ENCODE data around the gene IGFL2.

GRCh38 chr19:46155237-46155636 is 7.2 kb downstream of the IGFL2 start:
- no peak for TF ChIP-seq CTCF (IDR thresholded peaks at IDR 0.05 in 2 of 3, conservative IDR thresholded peaks at IDR 0.05 in 1 of 3; ENCODE audit: control insufficient read depth in 2 of 3, extremely low read depth in 1 of 3, insufficient read depth in 1 of 3, low read depth in 3 of 3, low read length in 3 of 3)
- no peak for TF ChIP-seq POLR2A (IDR thresholded peaks at IDR 0.05; ENCODE audit: low read depth, low read length)
- no peak for TF ChIP-seq ATF3 (IDR thresholded peaks at IDR 0.05; ENCODE audit: borderline replicate concordance, extremely low read depth, low read depth, low read length)
- TF ChIP-seq CBX5 (IDR thresholded peaks at IDR 0.05; ENCODE audit: low read depth) = no peak
- TF ChIP-seq ESRRA (IDR thresholded peaks at IDR 0.05; ENCODE audit: low read length) = no peak
- no peak for TF ChIP-seq RAD21 (IDR thresholded peaks at IDR 0.05; ENCODE audit: insufficient read depth, low read depth, low read length)
- no peak for TF ChIP-seq RB1 (IDR thresholded peaks at IDR 0.05; ENCODE audit: borderline replicate concordance)
- no peak for TF ChIP-seq RELA (IDR thresholded peaks at IDR 0.05; ENCODE audit: borderline replicate concordance, partially characterized antibody)
- no peak for TF ChIP-seq ELK1 (IDR thresholded peaks at IDR 0.05; ENCODE audit: low read depth, low read length)
- no peak for TF ChIP-seq SIX5 (IDR thresholded peaks at IDR 0.05; ENCODE audit: low read depth, low read length, severe bottlenecking)
- no peak for TF ChIP-seq MAX (IDR thresholded peaks at IDR 0.05; ENCODE audit: low read depth, low read length)
- TF ChIP-seq REST (IDR thresholded peaks at IDR 0.05; ENCODE audit: low read depth, low read length) = no peak
- no peak for TF ChIP-seq POLR2AphosphoS5 (IDR thresholded peaks at IDR 0.05; ENCODE audit: low read length)
